HG02943 (cell line): ENCODE measurements around the gene IRX1.

Experiments used
- ATAC-seq: cut with Tn5 transposase; IDR thresholded peaks from one replicate; pipeline ENCODE4 v1.9.1; 2021; ENCODE audit warnings: mild to moderate bottlenecking, low read depth, moderate library complexity; ENCODE audit not compliant: unreplicated experiment

IRX1 gene

DNA sequence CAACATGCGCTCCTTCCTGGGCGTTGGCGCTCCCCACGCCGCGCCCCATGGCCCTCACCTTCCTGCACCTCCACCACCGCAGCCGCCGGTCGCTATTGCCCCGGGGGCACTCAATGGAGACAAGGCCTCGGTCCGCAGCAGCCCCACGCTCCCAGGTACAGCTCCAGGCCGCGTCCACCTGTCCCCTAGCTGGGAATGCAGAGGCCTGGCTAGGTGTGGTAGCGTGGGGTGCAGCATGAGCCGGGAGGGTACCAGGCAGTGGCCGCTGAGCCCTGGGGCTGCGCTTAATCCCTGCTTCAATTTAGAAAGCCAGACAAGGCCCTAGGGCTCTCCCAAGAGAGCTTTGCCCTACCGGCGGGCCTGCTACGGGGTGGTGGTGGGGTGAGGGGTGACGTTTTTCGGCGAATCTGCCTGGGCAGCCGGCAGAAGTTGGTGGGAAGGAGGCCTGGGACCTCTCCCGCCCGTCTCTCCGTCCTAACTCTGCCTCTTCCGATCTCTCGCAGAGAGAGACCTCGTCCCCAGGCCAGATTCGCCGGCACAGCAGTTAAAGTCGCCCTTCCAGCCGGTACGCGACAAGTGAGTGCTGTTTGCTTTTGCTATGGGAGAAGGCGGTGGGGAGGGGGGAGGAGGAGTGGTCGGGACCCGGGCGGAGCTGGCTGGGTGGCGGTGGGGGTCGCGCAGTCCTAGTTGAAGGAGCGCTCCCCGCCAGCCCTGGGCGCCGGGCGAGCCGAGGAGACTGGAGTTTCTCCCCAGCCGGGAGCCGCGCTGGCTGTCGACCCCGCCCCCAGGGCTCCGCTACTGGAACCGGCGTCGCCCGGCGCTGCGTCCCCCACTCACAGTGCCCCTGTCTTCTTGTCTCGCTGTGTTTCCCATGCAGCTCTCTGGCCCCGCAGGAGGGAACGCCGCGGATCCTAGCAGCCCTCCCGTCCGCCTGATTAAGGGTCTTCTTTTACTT is 4.8 kb downstream of the IRX1 start:
- ATAC-seq, result no peak

DNA sequence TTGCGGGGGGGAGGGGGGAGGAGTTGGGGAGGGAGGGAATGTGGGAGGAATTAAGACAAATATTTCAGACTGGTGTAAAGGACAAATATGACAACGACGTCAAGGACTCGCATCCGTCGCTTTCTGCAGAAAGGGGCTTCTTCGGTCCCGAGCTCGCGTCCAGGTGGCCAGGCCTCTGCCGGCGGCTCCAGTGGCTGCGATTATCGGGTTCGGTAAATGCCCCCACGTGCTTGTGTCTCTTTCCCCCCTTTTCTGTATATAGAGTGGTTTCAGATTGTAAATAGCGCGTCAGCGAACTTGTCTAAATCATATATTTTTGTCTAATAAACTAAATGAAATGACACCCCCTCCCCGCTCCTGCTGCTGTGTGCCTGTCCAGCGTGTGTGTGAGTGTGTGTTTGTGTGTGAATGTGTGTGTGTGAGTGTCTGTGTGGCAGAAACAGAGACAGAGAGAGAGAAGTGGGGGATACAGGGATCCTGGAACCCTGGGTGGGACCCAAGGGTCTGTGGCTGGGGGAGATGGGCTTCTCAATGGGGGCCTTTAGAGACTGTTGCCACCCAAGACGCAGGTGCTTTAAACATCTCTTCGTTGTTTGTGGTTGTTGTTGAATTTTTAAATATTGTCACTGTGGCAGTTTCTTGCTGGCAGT is 5.6 kb downstream of the IRX1 start:
- ATAC-seq, result no peak

- ATAC-seq, result no peak
Observed at GRCh38 chr5:3601911-3602782, 6.5 kb downstream of the IRX1 start.

DNA sequence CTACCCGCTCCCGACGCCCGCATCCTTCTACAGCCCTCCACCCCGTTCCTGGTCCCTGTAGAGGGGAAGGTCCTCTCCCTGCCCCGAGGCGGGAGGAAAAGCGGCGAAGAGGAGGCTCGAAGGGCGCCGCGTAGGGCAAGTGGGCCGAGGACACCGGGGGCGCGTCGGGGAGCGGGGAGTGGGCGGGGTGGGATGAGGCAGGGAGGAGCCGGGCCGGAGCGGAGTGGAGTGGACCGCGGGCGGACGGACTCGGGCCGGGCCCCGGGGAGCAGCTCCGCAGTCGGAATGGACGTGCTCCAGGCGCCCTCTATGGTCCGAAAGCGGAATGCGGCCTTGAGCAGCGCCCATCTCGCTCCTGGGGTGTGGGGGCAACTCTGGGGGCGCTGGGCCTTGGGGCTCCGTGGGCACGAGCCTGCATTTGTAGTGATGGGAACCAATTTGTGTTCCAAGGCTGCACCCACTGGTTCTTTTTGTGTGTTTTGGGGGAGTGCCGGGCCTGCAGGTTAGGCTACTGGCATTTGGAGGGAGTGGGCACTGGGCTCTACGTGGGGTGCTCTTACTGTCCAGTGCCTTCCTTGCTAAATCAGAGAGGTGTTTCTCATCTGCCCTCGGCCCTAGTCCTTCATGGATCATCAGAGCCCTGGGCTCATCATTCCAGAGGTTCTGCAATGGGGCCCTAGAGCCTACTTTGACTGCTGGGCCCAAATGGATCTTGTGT is 7.3 kb downstream of the IRX1 start:
- ATAC-seq, result no peak

DNA sequence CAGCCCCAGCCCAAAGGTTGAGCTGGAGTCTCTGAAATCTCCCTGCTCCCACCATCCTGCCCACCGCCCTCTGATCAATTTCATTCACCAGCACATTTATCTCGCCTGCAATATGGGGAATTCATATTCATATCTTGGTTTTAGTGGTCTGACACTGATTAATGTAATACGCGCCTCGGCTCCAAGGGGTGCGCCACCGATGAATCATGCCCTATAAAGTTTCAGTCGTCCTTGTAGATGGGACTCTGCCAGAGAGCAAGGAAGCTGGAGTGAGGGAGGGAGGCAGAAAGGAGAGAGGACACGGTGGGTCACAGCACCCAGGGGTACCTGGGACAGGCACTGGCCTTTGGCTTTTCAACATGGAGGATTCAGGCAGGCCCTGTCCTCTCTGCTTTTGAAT is 8.9 kb downstream of the IRX1 start:
- no peak for ATAC-seq

DNA sequence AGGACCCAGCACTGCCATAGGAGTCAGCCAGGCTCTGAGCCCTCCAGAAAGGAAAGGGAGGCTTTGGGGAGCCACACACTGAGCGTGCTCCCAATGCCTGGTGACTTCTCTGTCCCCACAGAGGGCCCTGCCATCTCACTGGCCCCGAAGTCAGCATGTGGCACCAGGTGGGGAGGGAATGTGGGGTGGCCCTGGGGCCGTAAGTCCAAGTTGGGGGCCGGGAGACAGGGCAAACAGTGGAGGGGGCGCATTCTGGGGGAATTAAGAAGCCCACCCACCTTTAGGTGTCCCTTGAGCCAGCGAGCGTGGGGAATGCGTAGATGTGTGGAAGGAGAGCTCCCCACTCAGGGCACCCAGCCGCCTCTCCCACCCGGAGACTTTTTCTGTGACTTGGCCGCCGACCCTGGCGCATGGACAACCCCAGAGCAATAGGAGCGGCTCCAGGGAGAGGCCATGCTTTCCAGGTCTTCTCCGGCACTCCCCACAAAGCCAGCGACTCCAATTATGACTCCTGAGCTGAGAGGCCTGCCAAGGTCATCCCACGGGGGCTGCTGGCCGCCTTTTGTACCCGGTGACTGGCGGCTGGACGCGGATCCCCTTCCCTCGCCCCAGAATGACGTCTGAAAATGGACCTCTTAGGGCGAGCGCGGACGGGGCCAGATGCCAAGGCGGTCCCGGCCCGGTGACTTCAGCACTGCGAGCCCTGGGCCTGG is 9.8 kb downstream of the IRX1 start:
- no peak for ATAC-seq

GRCh38 chr5:3606121-3606831 is 10.6 kb downstream of the IRX1 start:
- ATAC-seq, result no peak

- no peak for ATAC-seq
Observed at GRCh38 chr5:3607541-3608181, 12.0 kb downstream of the IRX1 start.

- no peak for ATAC-seq
Observed at GRCh38 chr5:3609120-3609681, 13.6 kb downstream of the IRX1 start.

DNA sequence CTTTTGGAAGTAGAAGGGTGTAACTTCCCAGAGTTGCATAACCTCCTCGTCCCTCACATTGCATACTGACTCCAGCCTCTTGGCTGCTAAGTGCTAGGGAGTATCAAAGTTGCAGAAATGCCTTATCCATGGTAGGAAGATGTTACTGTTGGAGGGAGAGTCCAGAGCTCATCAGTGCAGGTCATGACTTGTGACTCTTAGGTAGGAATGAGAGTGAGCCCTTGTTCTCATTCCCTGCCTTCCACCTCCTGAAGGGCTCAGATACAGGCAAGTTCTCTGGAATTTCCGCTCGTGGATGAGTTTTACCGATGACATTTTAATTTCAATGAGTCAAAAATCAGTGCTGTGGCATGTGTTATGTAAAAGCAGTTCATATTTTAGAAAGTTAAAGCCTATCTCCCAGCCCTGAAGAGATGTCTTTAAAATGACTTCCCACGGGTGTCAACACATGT is 17.0 kb downstream of the IRX1 start:
- ATAC-seq, result no peak

DNA sequence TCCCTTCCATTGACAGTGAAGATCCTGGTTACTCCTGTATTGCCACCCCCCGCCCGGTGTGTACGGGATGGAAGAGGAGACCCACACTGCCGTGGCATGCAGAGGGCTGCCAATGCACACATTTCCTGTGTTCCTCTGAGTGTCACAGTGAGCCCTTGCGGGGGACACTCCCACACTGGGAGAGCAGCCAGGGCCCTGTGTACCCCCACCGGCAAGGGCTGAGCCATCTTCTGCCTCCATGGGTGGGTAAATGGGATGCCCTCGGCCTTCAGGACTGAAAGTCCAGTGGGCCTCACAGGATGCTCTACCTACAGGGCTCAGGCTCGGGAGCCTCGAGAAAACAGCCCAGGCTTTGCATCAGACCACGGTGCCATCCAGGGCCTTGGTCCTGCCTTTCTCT is 18.1 kb downstream of the IRX1 start:
- ATAC-seq, result no peak

DNA sequence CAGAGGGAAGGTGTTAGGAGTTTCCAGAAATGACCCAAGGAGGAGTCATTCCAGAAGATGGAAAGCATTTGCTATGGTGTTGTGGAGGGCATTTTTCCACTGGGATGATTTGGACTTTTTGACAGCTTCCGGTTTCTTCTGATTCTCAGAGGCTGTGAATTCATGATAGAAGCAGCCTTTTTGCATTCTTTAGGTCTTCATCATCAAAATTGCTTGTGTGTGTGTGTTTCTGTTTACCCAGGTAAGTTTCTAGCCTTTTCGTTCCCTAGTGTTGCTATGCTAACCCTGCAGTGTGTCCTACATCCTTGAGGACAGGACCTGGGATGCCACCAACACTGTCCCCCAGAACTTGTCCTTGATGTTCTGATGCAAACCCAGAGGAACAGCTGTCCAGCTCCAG is 19.6 kb downstream of the IRX1 start:
- no peak for ATAC-seq

DNA sequence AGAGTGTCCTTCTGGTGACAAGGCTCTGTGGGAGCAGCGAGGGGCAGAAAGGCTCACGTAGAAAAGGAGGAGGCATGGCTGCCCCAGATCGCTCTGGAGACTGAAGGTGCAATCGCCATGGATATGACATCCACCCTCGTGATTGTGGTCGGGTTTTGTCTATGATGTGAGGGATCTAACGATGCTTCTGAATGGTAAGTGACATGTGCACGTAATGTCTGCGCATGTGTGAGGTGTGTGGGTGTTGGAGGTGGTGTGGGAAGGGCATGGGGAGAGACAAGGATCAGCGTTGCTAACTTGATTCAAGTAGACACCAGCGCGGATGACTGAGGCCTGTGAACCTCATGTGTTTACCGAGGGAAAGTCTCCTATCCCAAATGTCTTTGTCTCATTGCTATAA is 20.2 kb downstream of the IRX1 start:
- ATAC-seq, result no peak

DNA sequence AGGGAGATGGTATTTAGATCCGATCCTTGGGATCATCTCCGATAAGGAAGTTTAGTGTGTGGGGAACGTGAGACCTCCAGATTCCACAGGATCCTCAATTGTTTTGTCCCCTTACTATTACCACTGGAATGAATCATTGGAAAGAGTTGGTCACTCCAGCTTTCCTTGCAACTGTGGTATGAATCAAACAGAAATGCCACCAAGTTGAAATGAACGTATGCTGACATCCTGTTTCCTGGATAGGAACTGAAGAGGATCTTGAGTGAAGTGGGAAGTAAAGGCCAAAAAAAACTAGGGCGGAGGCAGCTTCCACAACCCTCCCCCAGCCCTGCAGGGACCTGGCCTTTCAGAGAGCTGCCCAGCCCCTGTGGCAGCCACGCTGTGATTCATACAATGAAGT is 23.9 kb downstream of the IRX1 start:
- no peak for ATAC-seq

DNA sequence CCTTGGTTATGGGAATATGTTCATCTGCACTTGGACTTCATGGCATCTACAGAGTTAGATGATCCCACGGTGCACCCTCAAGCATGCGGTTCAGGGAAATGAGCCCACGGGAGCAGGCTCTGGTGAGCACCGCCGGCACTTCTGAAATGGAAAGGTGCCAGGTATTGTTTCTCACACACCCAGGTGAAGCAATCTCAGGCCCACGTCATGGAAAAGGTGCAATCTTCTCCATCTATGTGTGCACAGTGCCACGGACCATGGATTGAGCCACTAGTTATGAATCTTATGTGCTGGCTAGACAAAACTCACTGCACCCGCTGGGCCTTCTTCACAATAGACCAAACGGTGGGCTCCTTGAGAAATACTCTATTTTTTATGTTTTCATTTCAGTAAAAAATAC is 27.3 kb downstream of the IRX1 start:
- no peak for ATAC-seq

- no peak for ATAC-seq
Observed at GRCh38 chr5:3625626-3626025, 30.0 kb downstream of the IRX1 start.

DNA sequence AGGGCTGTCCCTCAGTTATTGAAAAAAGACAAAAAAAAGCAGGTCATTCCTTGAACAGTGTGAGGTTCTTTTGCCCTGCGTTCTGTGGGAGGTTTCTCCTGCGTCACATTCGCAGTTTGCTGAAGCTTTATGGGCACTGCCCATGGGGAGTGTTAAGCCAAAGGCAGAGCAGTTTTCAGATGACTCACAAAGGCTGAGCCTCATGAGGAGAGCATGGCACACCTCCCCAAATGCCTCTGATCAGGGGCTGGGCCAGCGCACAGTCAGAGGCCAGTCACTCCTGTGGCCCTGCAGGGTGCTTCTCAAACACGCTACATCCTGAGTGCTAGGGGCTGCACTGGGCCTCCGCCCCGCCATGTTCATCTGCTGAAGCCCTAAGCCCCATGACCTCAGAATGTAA is 38.4 kb downstream of the IRX1 start:
- no peak for ATAC-seq

DNA sequence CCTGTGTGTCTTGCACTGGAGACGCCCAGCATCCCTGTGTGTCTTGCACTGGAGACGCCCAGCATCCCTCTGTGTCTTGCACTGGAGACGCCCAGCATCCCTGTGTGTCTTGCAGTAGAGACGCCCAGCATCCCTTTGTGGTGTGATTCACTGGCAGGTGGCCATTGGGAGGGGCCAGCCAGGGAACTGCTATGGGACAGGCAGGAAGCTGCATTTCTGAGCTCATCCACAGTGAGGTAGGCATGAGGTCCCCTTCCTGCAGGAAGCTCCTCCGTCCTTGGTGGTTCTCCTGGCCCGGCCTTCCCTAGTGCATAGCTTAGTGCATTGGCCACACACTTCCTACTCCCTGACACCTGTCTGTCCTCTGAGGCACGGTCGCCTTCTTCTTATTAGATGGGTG is 43.5 kb downstream of the IRX1 start:
- no peak for ATAC-seq
